NCI-H774 (cell line): ENCODE measurements around the gene VDR.

Source experiments
- DNase-seq: peaks from one replicate; lab custom pipeline; 2025; lab: John Stamatoyannopoulos, UW

Gene VDR

DNA sequence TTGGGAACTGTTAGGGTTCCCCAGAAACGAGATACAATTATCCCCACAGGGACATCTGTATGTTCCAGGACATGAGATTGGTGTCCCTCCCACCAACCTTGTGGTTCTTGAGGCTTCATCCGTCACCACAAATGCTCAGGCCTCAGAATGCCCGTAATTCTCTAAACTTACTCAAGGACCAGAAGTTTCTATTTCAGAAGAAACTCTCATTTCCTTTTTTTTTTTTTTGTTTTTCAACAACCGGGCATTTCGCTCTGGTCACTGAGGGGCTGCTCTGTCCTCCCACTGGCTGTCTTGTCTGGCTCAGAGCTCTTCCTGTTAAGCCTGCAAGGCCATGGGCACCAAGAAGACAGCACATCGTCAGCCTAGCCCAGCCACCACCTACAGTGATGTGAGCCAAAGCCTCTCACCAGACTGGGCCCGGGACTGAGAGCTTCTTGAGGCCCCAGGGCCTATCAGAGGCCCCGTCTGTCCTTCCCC is 36.2 kb downstream of the VDR start:
- no peak for DNase-seq

DNA sequence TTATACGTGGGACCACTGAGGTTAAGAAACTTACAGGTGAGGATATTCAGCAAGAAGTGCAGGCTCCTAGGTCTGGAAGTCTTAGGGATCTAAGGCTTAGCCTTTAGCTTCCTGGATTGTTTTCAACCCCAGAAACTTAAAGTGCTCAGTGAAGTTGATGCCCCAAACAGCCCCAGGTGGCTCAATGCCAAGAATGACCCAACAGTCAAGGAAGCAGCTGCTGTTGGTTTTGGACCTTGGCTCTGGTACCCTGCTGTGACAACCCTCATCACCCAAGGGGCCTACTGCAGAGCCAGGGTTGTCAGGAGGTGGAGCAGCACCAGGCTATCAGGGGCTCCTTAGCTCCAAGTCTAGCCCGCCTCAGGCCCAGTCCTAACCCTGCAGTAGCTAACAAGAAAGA is 36.8 kb downstream of the VDR start:
- DNase-seq, result no peak

DNA sequence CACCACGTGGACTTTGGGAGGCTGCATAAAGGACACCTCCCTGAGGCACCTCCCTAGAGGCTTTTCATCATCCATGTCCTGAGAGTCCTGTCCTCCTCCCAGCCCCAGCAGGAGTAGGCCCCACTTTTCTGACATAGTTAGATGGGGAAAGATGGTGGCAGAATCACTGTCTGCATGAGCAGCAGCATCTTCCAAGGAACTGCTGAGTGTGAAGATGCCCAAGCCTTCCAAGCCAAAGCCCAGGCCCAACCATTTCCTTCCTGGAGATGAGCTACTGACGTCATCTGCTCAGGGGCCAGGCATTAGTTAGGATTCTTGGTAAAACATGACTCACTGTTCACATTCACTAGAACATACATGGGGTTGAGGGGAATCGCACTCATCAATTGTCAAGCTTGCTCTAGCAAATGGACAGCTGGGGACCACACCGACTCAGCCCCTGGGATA is 37.3 kb downstream of the VDR start:
- DNase-seq, result no peak

DNA sequence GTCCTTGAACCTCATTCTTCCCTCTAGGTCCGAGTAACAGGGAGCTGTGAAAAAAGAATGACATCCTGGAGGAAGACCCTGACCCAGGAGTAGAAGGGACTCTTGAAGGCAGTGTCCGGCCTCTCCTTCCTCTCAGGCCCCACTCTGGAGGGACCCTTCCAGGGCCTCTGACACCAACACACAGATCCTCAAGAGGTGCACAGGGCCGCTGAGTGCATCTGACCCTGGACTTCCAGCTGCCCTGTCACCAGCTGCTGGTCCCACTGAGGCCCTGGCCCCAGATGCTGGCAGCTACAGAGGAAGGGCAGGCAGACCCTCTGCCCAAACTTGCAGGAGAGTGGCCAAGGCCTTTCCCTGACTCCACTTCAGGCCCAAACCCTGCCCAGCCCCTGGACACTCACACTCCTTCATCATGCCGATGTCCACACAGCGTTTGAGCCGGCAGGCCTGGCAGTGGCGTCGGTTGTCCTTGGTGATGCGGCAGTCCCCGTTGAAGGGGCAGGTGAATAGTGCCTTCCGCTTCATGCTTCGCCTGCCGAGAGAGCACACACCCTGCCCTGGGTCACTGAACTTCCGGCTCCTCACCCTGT is 40.1 kb downstream of the VDR start:
- no peak for DNase-seq

DNA sequence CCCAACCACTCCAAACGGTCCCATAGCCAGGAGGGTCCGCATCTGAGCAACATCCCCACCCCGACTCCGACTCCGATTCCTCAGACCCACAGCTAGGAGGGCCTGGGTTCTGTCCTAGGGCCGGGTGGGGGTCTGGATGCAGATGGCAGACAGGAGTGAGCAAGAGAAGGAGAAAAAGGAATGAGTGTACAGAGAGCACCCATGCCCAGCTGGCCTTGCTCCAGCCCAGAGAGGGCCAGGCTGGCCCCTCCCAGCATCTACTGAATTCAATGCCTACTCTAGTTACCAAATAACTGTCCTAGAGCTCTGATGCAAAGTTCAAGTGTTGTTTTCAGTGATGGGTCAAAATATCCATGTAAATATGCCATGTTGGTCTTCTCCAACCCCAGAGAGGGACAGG is 40.8 kb downstream of the VDR start:
- no peak for DNase-seq

DNA sequence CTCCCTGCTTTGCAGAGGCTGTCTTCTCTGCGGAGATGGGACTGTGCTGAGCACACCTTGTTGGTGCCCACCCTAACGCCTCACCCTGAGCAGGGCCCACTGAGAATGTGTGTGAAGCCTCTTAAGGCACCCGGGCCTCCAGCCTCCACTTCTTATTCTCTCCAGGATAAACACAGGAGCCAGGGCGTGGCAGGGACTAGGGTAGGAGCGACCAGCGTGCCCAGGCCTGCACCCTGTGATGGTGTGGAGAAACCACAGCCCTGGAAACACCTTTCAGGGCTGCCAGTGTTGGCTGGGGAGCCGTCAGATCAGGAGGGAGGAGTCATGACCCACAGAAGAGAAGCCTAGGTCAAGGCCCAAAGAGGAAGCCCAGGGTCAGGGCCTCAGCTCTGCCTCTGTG is 41.3 kb downstream of the VDR start:
- no peak for DNase-seq

DNA sequence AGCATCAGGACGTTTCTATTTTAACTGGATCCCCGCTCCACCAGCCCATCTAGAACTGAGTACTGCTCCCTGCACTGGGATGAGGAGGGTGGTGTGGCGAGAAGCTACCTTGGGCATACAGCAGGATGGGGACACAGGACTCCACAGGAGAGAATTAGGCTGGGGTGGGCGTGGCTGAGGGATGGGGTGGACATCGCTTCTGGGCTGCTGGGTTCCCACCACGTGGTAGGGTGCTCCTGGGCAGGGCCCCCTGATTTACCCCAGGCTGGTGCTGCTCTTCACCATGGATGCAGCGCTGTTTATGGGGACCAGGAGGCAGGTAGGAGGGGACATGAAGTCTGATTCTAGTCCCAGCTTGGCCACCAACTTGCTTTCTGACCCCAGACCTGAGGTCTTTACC is 41.9 kb downstream of the VDR start:
- no peak for DNase-seq

DNA sequence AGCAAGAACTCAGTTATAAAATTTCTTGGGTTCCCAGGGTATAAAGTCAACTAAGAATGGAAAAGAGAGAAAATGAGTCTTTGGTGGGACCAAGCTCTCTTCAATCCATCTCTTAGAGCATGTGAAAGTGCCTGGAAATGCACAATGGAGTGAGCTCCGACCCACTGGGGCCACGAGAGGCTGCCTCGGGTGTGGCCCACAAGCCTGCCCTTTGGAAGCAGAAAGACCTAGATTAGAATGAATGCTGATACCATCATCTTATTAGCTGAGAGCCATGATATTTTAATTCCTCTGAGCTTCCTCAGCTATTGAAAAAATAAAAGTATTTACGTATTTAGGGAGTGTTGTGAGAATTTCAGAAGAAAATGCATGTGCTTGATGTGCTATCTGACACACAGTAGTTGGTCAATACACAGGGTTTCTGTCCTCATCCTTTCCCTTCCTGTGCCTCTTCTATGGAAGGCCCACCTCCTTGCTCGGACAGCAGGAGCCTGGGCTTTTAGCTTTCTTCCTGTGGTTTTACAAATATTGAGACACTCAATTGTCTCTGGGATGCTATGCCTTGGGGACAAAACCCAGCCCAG is 42.5 kb downstream of the VDR start:
- no peak for DNase-seq

DNA sequence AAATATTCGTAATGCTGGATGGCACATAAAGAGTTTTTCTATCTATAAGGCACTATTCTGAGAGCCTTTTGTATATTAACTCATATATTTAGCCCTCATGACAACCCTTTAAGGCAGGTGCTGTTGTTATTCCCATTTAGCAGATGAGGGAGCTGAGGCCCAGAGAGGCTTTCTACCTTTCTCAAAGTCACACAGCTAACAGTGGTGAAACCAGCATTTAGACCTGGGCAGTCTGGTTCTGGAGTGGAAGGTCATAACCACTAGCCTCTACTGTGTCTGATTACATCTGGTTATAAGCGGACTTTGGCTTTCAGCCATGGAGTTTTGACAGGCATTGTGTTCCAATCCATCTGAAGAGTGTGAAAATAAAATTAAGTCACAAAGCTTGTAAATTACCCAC is 43.9 kb downstream of the VDR start:
- DNase-seq, result no peak

DNA sequence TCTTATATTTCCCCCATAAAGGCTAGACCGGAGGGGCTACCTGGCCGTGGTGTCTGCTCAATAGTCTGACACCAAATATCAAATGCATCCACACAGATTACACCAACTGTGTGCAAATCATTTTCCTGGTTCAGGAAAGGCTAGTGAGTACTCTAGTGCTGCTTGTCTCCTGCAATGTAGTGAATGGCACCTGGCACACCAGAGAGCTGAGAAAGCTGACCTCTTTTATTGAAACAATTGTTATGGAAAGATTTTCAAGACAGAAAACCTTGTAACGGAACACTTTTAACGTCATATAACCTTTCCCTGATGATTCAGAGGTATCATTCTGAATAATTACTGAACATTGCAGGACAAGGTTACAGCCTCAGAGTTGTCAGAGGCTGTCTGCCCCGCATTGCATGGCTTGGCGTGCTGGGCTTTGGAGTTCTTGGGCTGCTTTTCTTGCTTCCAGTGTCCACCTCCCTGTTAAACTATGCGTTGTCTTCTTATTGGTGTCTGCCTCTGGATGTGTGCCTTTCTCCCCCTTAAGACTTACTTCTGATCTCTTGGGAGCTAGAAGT is 44.4 kb downstream of the VDR start:
- no peak for DNase-seq

DNA sequence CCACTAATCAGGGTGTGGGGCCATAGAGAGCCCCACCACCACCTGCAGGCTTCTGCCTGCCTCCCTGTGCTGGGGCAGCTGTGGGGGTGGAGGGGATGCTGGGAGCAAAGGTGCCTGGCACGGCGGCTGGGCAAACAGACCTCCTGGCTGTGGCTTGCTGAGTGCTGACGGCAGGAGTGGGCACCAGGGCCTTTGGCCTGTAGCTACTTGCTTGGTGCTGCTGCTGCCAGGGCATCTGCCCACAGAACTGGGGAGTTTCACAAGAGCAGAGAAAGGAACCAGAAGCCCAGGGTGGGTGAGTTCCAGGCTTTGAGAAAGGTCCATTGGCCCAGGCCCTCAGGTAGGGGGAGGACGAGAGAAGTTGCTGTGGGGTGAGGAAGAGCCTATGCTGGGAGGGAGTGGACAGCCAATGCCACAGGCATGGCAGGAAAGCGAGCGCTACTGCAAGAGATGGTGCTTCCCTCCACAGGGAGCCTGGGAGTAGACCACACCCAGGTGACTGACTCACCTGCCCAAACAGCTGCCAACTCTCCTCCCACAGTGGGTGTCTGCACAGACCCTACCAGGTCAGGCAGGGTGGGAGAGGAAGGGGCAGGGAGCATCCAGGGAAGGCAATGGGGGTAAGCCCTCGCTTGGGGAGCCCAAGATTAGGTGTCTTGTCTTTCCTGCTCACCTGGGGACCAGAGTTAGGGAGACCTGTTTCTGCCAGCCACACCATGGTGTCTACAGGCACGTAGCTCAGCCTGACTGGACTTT is 46.1 kb downstream of the VDR start:
- DNase-seq, result no peak

DNA sequence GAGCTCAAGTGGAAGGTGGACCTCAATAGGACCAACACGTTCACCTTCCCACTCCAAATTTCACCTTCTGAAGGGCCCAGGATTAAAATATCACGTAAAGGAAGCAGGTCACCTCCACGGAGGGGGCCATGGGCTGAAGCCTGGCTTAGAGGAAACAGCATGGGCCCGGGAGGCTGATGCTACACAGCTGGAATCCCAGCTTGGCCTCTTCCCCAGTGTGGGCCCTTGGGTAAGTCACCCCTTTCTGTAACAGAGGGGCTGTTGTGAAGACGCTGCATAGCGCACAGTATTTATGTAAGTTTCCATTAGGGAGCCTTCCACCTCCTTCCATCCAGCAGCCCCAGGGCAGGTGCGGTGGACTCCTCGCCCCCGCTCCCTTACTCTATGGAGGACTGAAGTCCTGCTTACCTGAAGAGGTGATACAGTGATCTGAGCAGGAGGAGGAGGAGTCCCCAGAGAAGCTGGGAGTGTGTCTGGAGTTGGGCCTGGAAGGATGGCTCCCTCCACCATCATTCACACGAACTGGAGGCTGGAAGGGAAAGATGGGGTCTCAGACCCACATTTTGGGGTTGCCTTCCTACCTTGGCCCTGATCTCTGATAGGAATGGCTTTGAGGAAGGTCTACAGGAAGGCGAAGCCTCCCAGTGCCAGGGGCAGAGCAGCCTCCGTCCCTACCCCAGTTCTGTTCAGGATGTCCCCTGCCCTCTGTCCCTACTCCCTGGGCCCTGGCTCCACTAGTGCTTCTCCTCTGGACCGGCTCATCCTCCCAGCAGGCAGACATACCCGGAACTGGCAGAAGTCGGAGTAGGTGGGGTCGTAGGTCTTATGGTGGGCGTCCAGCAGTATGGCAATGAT is 47.8 kb downstream of the VDR start:
- no peak for DNase-seq

DNA sequence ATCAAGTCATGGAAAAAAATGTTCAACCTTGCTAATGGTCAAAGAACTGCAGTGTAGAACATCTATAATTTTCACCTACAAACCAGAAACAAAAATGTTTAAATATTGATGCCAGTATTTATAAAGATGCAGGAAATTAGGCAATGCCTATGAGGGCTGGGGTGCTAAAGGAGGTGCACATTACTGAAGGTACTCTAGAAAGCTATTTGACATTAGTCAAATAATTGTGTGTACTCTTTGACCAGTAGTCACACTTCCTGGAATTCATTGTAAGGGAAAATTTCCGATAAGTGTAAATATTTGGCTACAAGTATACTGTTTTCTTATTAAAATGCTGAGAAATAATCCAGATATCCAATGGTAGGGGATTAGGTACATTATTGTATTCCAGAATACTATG is 48.7 kb downstream of the VDR start:
- DNase-seq, result no peak

DNA sequence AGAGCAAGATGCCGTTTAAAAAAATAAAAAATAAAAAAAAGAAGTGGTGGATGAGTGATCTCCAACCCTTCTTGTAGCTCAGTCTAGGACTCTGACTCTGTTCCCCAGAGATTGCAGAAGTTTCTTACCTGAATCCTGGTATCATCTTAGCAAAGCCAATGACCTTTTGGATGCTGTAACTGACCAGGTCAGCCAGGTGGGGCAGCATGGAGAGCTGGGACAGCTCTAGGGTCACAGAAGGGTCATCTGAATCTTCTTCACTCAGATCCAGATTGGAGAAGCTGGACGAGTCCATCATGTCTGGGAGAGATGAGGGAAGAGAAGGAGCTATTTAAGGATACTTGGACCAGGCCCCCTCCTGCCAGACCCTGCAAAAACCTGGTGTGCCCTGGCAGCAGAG is 49.3 kb downstream of the VDR start:
- no peak for DNase-seq

DNA sequence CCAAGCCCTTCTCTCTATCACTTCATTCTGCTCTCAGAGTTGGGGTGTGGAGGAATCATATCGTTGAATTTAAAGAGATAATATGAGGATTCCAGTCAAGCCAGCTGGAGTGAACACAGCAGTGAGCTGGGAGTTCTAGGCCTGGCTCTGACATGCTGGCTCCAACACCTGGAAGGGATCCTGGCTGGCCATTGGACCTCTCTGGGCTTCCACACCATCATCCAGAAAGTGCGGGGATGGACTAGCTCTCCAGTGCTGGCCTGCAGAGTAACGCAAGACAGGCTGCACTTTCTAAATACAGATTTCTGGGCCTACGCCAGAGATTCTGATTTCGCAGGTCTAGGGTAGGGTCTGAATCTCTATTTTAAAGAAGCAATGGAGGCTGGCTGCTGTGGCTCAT is 50.3 kb downstream of the VDR start:
- no peak for DNase-seq

DNA sequence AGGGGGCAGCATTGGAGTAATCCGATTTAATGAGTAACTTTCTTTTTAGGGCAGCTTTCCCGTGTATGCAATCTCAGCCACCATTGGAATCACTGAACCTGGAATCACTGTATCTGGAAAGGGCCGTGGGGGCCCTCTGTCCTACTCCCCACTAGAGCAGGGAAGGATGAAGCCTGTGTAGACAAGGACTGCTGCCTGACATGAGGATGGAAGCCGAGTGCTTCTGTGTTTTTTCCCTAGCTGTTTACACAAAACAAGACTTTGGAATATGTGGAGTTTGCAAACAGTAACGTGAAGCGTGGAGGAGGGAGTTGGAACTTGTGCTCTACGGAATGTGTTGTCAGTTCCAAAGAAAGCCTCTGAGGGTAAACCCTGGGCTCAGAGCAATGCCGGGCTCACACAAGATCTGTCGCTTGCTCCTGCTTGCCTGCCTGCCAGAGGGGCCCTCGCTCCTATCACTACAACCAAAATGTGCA is 52.7 kb downstream of the VDR start:
- DNase-seq, result no peak

DNA sequence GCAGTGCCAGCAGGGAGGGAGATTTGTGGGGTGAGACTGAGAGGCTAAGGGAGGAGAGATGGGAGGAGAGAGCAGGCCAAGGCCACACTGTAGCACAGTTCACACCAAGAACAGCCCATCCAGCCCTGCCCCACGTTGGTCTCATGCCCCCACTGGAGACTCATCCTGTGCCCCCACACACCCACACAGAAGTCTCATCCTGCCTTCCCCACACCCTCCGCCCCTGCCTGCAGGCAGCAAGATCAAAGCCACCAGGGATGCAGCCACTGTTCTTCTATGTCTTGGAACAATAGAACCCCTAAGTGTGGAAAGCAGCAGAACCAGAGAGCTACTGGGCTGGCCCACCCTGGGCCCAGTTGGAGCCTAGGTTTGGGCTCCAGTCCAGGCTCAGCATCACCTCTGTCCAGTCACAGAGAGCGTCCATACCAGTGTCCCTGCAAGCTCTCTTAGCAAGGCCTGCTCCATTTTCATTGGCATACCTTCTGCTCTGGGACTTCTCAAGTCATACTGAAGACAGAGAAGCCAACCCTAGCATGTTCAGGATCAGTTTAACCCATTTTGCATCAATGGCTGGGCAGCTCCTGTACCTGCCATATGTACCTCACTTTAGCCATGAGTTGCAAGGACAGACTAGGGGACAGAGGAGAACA is 53.4 kb downstream of the VDR start:
- no peak for DNase-seq

DNA sequence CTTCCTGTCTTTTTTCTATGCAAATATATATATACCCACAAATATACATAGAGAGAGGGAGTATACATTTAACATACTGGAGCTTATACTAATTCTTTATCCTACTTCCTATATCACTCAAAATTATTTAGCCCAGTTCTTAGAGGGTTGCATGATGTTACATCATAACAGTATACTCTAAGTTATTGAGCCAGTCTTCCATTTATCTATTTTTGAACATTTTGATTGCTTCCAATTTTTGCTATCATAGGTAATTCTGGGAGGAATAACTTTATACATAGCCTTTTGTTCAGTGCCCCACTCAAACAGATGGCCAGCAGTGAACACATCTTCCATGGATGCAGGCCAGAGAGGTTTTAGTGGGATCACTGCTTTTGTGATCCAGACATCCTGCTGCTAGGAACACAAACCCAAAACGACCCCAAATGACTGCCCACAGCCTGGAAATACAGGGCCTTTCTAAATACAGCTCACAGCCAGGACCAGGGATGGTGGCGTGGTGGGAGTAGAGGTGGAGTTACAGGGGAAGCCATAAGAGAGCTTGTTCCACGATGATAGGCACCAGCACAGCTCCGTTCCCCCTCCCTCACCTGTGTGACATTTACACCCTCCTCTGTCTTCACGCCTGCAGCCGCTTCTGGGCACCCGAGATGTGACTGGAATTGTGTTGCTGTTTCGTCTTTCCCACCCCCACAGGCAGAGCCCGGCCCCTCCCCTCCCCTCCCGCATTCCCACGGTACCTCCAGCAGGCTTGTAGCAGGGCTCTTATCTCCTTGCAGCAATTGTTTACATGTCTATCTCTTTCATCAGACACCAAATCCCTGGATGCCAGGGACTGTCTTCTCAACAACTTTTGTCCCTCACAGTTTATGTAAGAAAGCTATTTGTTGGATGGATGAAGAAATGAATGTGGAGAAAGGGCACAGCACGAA is 54.4 kb downstream of the VDR start:
- DNase-seq, result no peak

DNA sequence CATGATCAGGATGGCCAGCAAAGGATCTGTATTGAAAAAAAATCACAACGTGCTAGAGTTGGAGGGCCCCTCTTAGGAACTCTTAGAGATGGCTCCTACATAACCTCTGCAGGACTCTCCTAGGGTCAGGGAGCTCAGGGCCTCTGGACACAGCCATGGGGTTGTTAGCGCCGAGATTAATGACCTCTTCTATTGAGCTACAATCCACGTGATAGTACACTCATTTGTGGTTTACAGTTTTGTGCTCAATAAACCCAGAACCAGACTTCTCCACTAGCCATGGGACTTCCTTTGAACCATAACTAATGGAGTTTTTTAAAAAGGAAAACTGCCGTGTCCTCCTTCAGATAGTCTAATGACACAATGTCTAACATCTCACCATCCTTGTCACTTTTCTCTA is 55.5 kb downstream of the VDR start:
- DNase-seq, result no peak

DNA sequence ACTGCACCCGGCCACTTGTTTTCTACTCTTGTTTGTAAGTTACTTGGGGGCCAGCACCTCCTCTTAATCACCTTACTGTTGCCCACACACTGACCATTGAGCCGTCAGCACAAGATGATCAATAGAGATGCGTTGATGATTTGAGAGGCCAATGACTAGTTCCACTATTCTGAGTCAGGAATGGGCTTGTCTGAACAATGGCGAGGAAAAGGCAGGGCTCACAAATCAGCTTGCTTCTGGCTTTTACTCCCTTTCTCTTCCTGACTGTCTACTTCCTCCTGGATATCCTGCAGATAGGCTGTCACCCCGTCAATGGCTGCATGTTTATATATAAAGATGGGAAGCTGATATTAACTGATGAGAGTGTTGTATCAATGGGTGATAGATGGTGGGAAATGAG is 55.9 kb downstream of the VDR start:
- no peak for DNase-seq
